NCI-H460 (cell line): ENCODE data around the gene SRC. TPM values are rescaled to one million over a fixed set of nuclear protein-coding genes. Genes with fewer than 3 reads are reported as not detected.
"Not testable (repeated sequence)": the region's sequence is repeated elsewhere in the genome, so short reads cannot be mapped to it uniquely, and the experiment has no call there.

Experiments
- DNase-seq: peaks from one replicate; pipeline ENCODE4 v3.0.0-alpha.2; 2016; ENCODE audit warnings: low read depth; ENCODE audit errors: extremely low read depth
- total RNA-seq: library from RNA; depleted of rRNA; stranded (reverse); fragments of >200 nt; shearing (Covaris generic); gene quantifications from 2 replicates; pipeline ENCODE4 v1.2.3, GENCODE V29; 2014

The SRC gene
- total RNA-seq, 1 experiment from 2014 or later, result 116 TPM

- no peak for DNase-seq
These were observed 14.6 kb downstream of the SRC start for GRCh38 chr20:37360391-37361115.

GRCh38 chr20:37361336-37361735 lies 15.4 kb downstream of the SRC start:
- no peak for DNase-seq

GRCh38 chr20:37362231-37362792 lies 16.4 kb downstream of the SRC start:
- no peak for DNase-seq

- no peak for DNase-seq
These were observed 16.9 kb downstream of the SRC start for GRCh38 chr20:37362821-37363220.

- no peak for DNase-seq
These were observed 17.5 kb downstream of the SRC start for GRCh38 chr20:37363221-37364012.

- DNase-seq, result no peak
These were observed 18.3 kb downstream of the SRC start for GRCh38 chr20:37364013-37364926.

GRCh38 chr20:37364927-37365272 lies 19.0 kb downstream of the SRC start:
- DNase-seq, result no peak

- DNase-seq, result no peak
These were observed 20.1 kb downstream of the SRC start for GRCh38 chr20:37365760-37366638.

- no peak for DNase-seq
These were observed 20.8 kb downstream of the SRC start for GRCh38 chr20:37366743-37367142.

- DNase-seq, result no peak
These were observed 23.9 kb downstream of the SRC start for GRCh38 chr20:37369846-37370245.

GRCh38 chr20:37371845-37372244 lies 25.9 kb downstream of the SRC start:
- DNase-seq, result not testable (repeated sequence)

- DNase-seq, result no peak
These were observed 26.5 kb downstream of the SRC start for GRCh38 chr20:37372441-37372840.

GRCh38 chr20:37373020-37373598 lies 27.2 kb downstream of the SRC start:
- DNase-seq, result no peak

- DNase-seq, result no peak
These were observed 29.3 kb downstream of the SRC start for GRCh38 chr20:37375227-37375626.

GRCh38 chr20:37376324-37376723 lies 30.4 kb downstream of the SRC start:
- no peak for DNase-seq

GRCh38 chr20:37376791-37377190 lies 30.9 kb downstream of the SRC start:
- DNase-seq, result no peak

- DNase-seq, result no peak
These were observed 31.6 kb downstream of the SRC start for GRCh38 chr20:37377346-37378081.

GRCh38 chr20:37378420-37378784 lies 32.5 kb downstream of the SRC start:
- DNase-seq, result no peak
